GM19099 (cell line): Measurements from ENCODE around the gene TSN.

Source experiments
- POLR2A ChIP-seq: IDR thresholded peaks from 3 replicates; pipeline ENCODE4 v1.6.1; 2011; ENCODE audit warnings: low read depth; ENCODE audit not compliant: insufficient read length; ENCODE audit errors: extremely low read depth

TSN gene

GRCh38 chr2:121736140-121736461 lies 19.4 kb upstream of the TSN start:
- no peak for TF ChIP-seq POLR2A

GRCh38 chr2:121736462-121737336 lies 18.8 kb upstream of the TSN start, which contains the start of gene NIFK:
Gene NIFK (minus strand): TSS chr2:121736875. CDS start chr2:121736850, 25 bp downstream.
- peak; percentile 79 for TF ChIP-seq POLR2A

GRCh38 chr2:121740973-121741372 lies 14.5 kb upstream of the TSN start:
- no peak for TF ChIP-seq POLR2A

DNA sequence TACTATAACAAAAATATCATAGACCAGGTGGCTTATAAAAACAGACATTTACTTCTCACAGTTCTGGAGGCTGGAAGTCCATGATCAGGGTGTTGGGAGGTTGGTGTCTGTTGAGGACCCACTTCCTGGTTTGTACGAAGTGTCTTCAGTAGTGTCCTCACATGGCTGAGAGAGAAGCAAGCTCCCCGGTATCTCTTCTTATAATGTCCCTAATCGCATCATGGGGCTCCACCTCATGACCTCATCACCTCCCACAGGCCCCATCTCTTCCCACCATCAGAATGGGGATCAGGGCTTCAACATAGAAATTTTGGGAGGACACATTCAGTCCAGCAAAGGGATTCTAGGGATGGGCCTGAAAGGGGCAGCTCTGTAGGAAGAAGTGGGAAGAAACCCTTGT lies 14.0 kb upstream of the TSN start:
- no peak for TF ChIP-seq POLR2A

DNA sequence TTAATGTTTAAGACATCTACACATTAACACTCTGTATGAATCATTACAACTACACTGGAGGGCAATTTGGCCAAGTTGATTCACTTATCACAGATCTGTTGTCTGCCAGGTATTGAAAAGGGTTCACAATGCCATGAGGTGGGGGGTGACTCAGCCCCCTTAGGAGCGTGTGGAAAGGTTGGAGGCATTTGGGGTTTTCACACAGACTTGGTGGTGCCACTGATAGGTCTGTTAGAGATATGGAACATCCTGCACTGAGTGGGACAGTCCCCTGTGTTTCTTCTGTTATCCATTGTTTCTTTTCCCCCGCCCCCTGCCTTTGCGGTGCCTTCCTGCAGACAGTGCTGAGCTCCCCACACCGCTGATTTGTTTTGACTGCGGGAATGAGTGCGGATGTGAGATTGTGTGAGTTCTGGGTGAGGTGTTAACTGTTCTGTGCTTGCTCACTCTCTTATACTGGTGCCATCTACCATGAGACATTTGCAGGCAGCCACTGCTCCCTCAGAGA lies 9.3 kb upstream of the TSN start:
- TF ChIP-seq POLR2A, result no peak

DNA sequence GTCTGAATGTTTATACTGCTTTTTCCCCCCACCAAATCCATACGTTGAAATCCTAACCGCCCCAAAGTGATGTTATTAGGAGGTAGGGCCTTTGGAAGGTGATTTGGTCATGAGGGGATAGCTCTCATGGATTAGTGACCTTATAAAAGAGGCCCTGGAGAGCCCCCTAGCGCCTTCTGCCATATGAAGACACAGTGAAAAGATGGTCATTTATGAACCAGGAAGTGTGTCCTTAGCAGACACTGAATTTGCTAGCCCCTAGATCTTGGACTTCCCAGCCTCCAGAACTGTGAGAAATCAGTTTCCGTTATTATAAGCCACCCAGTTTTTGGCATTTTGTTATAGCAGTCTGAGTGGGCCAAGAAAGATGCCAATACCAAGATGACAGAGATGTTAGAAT lies 7.2 kb upstream of the TSN start:
- no peak for TF ChIP-seq POLR2A

DNA sequence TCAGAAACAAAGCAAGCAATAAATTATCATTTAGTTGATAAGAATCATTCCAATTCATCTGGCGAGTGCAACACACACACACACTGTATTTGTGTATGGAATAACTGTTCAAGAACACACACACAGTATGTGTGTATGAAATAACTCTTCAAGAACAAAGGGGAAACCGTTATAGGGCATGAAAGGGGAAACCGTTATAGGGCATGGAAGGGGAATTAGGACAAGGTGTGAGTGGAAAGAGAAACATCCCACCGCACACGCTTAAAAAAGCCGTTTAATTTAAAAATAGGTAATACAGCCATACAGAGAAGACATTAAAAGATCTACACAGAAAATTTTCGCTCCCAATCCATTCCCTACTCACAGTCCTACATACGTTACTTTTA lies 607 bp upstream of the TSN start:
- no peak for TF ChIP-seq POLR2A

- TF ChIP-seq POLR2A, result no peak
Observed at GRCh38 chr2:121764681-121765228, 9.3 kb downstream of the TSN start.

GRCh38 chr2:121766624-121767023 lies 11.2 kb downstream of the TSN start:
- TF ChIP-seq POLR2A, result no peak

DNA sequence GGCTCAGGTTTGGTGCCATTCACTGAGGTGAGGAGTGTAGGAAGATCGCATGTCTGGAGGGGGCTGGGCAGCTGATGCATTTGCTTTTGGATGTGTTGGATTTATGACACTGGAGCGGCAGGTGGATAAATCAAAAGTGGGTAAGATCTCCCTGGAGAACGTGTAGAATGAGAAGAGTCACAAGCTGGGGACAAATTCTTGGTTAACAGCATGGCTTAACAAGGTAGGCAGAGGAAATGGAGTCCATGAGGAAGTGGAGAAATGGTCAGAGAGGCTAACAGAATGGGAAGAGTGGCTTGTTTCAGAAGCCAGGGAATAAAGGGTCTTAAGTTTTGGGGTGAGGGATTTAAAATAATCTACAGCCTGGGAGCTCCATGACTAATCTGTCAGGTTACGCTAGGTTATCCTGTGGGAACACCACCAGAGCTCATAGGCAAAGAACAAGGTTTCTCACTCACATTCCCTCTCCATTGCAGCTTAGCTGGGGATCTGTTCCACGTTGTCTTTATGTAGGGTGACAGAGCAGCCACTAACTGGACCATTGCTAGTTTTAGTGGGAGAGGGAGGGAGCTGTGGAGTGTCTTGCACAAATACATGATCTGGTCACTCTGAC lies 12.8 kb downstream of the TSN start:
- no peak for TF ChIP-seq POLR2A

GRCh38 chr2:121771976-121772742 lies 16.7 kb downstream of the TSN start:
- TF ChIP-seq POLR2A, result no peak

DNA sequence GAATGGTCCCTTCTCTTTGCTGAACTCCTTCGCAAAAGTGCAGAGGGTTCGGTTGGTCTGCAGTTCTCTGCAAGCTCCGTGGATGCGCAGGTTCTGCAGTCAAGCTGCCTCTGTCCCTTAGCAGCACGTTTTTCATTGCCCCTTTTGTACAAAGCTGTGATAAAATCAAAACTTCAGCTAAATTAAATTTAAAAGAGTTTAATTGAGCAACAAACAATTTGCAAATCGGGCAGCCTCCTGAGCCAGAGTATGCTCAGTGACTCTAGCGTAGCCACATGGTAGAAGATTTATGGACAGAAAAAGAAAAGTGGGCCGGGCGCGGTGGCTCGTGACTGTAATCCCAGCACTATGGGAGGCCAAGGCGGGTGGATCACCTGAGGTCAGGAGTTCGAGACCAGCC lies 18.8 kb downstream of the TSN start:
- no peak for TF ChIP-seq POLR2A

DNA sequence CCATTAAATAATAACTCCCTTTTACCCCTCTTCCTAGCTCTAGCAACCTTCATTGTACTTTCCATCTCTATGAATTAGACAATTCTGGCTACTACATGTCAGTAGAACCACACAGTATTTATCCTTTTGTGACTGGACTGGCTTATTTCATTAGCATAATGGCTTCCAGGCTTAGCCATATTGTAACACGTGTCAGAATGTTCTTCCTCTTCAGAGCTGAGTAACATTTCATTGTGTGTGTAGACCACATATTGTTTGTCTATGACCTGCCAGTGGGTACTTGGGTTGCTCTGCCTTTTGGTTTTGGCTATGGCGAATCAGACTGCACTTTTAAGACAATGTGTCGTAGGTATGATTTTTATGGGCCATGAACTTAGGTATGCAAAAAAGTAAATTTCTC lies 20.9 kb downstream of the TSN start:
- no peak for TF ChIP-seq POLR2A

DNA sequence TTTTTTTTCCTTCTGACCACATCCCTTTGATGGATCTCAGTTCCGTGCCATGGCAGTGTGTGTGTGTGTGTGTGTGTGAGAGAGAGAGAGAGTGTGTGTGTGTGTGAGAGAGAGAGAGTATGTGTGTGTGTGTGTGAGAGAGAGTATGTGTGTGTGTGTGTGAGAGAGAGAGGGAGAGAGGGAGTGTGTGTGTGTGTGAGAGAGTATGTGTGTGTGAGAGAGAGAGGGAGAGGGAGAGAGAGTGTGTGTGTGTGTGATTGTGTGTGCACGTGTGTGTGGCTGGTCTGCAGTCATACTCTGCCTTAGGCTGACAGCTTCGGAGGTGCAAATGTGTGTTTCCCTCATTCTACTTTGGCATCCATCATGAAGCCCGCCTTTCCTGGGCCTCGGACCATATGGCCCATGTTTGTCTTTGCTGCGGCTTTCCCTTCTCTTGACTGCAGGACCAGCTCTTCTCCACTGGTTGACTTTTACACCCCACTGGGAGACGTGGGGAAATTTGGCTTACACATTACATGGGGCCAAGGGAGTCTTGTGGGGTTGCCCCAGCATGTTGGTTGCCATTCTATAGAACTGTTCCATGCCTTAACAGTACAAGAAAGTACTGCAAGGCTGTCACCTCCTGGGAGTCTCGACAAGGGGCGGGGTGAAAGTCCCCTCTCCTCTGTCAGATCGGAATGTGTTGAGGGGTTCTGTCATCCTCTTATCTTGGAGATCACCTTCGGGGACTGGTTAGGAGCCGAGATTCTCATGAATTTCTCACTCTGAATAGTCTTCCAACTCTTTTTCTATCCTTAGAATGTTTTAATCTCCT lies 21.6 kb downstream of the TSN start:
- no peak for TF ChIP-seq POLR2A

- no peak for TF ChIP-seq POLR2A
Observed at GRCh38 chr2:121777699-121778058, 22.2 kb downstream of the TSN start.

DNA sequence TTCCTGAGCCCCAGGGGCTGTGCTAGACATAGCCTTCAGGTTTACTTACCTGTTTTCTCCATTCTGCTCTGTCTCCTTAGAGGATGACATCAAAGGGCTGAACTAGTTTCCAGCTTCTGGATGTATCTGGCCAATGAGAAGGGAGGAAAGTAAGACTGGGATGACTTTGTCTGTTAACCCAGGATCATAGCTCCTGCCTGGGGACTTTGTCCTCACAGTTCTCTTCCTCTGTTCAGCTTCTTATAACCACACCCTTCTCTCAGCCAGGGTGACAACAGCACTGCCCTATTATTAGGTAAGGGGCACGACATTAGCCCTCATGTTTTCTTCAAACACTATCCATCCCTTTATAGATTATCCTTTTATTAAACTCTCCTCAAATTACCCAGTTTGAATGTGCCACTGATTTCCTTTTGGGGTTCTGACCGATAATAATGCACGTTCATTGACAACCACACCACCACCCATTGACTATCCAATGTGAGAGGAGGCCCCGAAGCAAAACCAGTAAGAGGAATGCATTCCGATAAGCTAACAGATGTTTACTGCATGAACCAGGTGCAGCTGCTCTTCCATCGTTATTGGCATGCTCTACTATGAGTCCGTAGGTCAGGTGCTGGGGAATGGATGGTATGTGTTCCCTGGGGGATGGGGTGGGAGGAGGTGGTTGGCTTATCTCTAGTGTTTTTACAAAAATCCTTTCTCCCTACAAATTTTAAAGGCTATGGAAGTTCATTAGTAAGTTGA lies 23.5 kb downstream of the TSN start:
- no peak for TF ChIP-seq POLR2A
